Thyroid gland (tissue), 4 donors: ENCODE measurements around the gene PRRT3. TPM values are rescaled to one million over a fixed set of nuclear protein-coding genes. Genes with fewer than 3 reads are reported as not detected.

Experiments
- DNase-seq, 2 donors: peaks; one replicate each; pipeline ENCODE4 v3.0.0-alpha.2; 2019
- H3K27ac ChIP-seq, 3 donors: fragments of 200-600 bp; sonication (generic); 1 replicate in 2 of 3; 2 replicates in 1 of 3; pipeline ENCODE4 v1.5.1; 2016 to 2019; ENCODE audit warnings: mild to moderate bottlenecking in 1 of 3, moderate library complexity in 1 of 3
- H3K27me3 ChIP-seq: fragments of 200-600 bp; sonication (generic); one replicate; pipeline ENCODE4 v1.5.1; 2019
- H3K36me3 ChIP-seq, 2 donors: fragments of 200-600 bp; sonication (generic); one replicate each; pipeline ENCODE4 v1.5.1; 2016 to 2019
- H3K4me1 ChIP-seq, 2 donors: fragments of 200-600 bp; sonication (generic); one replicate each; pipeline ENCODE4 v1.5.1; 2017 to 2019
- H3K4me3 ChIP-seq, 3 donors: fragments of 200-600 bp; sonication (generic); replicated peaks in 1 of 3; 1 replicate in 2 of 3; 2 replicates in 1 of 3; pipeline ENCODE4 v1.5.1; 2016; ENCODE audit warnings: mild to moderate bottlenecking in 1 of 3
- H3K9me3 ChIP-seq: fragments of 200-600 bp; sonication (generic); one replicate; pipeline ENCODE4 v1.5.1; 2017
- POLR2A ChIP-seq, 2 donors: fragments of 450-650 bp; IDR thresholded peaks; one replicate each; pipeline ENCODE4 v1.6.1; 2017; ENCODE audit warnings: antibody characterized with exemption in 2 of 2, mild to moderate bottlenecking in 2 of 2, moderate library complexity in 1 of 2
- WGBS, 2 donors: methylation state at CpG; one replicate each; pipeline ENCODE4 v1.1.5; 2017; 5-methylcytosine and 5-hydroxymethylcytosine counted together
- intact Hi-C: fragments of 100-400 bp; cut with DNase I; formaldehyde crosslinking; loops from one replicate; pipeline ENCODE4 v1.15.1; 2023
- total RNA-seq, 4 donors: library from RNA; depleted of rRNA; stranded (reverse); fragments of >200 nt; gene quantifications; one replicate each; pipeline ENCODE4 v1.2.3, GENCODE V29; 2016
- TF ChIP-seq, protein P1 (sequence below), 6 experiments: fragments of 200-600 bp in 3 of 6; fragments of 450-650 bp in 3 of 6; sonication (generic) in 3 of 6; IDR thresholded peaks; one replicate each; pipeline ENCODE4 v1.5.1; 2016 to 2019; ENCODE audit warnings: antibody characterized with exemption in 6 of 6, mild to moderate bottlenecking in 2 of 6, inconsistent platforms in 1 of 6, moderate library complexity in 1 of 6

Gene PRRT3
- total RNA-seq, 4 donors from 2014 or later: 2.8 to 8.5 (median 6.6) TPM

DNA sequence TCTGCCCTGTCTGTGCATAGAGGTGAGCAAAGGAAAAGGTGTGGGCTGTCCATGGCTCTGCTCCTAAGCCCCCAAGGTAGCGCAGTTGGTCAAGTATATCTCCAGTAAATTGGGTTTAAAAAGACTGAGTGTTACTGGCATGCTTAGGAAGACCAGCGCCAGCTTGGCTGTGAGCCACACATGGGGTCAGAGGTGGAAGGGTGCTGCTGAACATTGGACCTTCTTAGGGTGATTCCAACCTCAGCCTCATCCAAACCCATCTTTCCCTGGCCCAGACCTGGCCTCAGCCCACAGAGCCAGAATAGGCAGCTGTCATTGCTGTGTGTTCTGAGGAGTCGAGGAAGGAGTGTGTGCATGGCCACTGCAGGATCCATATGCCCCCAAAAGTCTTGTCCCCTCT, 43.9 kb downstream of the PRRT3 start:
- H3K4me1 ChIP-seq: peaks cover 3 to 7% of the 10 kb centered on the region in 2 donors
- WGBS, 2 donors: 91 to 96% methylated on average over 3 of the region's 3 CpGs
- H3K4me3 ChIP-seq: no peak overlapping the region
- no peaks in the 10 kb centered on the region for H3K9me3 ChIP-seq
- H3K36me3 ChIP-seq: no peaks in the 10 kb centered on the region
- no peak overlapping the region for H3K27ac ChIP-seq
- intact Hi-C loops: no loop called here
- no peaks in the 10 kb centered on the region for H3K27me3 ChIP-seq
- no peak for DNase-seq
- TF ChIP-seq POLR2A (IDR thresholded peaks at IDR 0.05): no peak
- TF ChIP-seq, protein P1, sequence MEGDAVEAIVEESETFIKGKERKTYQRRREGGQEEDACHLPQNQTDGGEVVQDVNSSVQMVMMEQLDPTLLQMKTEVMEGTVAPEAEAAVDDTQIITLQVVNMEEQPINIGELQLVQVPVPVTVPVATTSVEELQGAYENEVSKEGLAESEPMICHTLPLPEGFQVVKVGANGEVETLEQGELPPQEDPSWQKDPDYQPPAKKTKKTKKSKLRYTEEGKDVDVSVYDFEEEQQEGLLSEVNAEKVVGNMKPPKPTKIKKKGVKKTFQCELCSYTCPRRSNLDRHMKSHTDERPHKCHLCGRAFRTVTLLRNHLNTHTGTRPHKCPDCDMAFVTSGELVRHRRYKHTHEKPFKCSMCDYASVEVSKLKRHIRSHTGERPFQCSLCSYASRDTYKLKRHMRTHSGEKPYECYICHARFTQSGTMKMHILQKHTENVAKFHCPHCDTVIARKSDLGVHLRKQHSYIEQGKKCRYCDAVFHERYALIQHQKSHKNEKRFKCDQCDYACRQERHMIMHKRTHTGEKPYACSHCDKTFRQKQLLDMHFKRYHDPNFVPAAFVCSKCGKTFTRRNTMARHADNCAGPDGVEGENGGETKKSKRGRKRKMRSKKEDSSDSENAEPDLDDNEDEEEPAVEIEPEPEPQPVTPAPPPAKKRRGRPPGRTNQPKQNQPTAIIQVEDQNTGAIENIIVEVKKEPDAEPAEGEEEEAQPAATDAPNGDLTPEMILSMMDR (IDR thresholded peaks at IDR 0.05): no peak

DNA sequence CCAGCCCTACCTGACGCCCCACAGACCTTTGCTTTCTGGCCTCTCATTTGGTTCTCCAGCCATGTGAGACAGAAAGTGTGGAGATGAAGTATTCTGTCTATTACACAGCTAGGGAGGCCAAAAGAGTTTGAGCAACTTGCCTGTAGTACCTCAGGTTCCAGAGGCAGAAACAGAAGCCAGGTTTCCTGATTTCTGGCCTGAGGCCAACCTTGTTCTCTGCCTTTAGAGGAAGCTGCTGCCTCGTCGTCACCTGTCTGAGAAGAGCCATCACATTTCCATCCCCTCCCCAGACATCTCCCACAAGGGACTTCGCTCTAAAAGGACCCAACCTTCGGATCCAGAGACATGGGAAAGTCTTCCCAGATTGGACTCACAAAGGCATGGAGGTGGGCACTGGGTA, 45.7 kb downstream of the PRRT3 start:
- H3K4me1 ChIP-seq: peaks cover 16 to 21% of the 10 kb centered on the region in 2 donors
- no peak overlapping the region for H3K27ac ChIP-seq
- H3K9me3 ChIP-seq: no peaks in the 10 kb centered on the region
- no peak for TF ChIP-seq POLR2A (IDR thresholded peaks at IDR 0.05)
- TF ChIP-seq, protein P1 (IDR thresholded peaks at IDR 0.05): no peak
- H3K4me3 ChIP-seq: no peak overlapping the region
- intact Hi-C loops: no loop called here
- no peaks in the 10 kb centered on the region for H3K27me3 ChIP-seq
- no peak for DNase-seq
- H3K36me3 ChIP-seq: no peaks in the 10 kb centered on the region
- WGBS, 2 donors: 89 to 92% methylated on average over 5 of the region's 5 CpGs

DNA sequence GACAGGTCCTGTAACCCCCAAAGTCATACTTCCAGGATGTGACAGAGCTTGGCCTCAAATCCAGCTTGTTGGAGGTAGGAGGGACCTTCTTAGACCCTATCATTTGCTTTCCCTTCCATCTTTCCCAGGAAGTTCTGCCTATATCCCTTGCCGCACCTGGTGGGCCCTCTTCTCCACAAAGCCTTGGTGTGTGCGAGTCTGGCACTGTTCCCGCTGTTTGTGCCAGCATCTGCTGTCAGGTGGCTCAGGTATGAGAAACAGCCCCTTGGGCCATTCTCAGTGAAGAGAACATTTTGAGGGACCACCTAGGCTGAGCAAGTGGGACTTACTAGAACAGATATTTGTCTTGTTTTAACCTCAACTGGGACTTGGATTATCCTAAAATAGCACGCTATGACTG, 48.3 kb downstream of the PRRT3 start:
- Histone ChIP-seq H3K9me3 (no peaks in the 10 kb centered on the region), H3K4me3 (no peak overlapping the region), H3K4me1 (peaks cover 16 to 21% of the 10 kb centered on the region in 2 donors), H3K36me3 (no peaks in the 10 kb centered on the region), H3K27ac (no peak overlapping the region), H3K27me3 (no peaks in the 10 kb centered on the region)
- 81 to 84% methylated on average over 4 of the region's 4 CpGs for WGBS, 2 donors
- no peak for TF ChIP-seq POLR2A (IDR thresholded peaks at IDR 0.05)
- TF ChIP-seq, protein P1 (IDR thresholded peaks at IDR 0.05): no peak
- peak in 1 of 2 donors; percentile 17 for DNase-seq
- intact Hi-C loops: no loop called here

DNA sequence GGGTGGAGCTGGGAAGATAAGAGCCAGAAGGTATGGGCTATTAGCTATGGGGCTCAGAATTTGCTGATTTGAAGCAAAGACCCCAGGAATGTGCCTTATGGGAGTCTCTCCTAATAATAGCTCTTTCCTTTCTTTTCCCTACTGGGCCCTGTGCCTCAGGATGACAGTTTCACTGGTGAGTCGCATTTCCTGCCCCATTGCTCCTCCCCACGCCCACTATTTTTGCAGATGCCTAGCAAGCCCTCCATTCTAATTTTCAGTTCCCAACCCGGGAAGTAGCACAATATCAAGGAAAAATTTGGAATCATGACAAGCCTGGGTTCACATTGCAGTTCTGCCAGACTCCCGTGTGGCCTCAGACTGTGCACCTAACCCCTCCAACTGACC, 49.0 kb downstream of the PRRT3 start:
- TF ChIP-seq, protein P1 (IDR thresholded peaks at IDR 0.05): no peak
- no peak for TF ChIP-seq POLR2A (IDR thresholded peaks at IDR 0.05)
- peak overlapping the region; percentile 40 to 68 (median 50) for H3K27ac ChIP-seq
- no peaks in the 10 kb centered on the region for H3K36me3 ChIP-seq
- H3K4me3 ChIP-seq: peak overlapping the region; percentile 26 to 52 (median 39)
- H3K27me3 ChIP-seq: no peaks in the 10 kb centered on the region
- H3K9me3 ChIP-seq: no peaks in the 10 kb centered on the region
- DNase-seq: peak; percentile 6 to 29
- WGBS, 2 donors: 21 to 29% methylated on average over 4 of the region's 4 CpGs
- intact Hi-C loops: no loop called here
- peaks cover 16 to 21% of the 10 kb centered on the region in 2 donors for H3K4me1 ChIP-seq

DNA sequence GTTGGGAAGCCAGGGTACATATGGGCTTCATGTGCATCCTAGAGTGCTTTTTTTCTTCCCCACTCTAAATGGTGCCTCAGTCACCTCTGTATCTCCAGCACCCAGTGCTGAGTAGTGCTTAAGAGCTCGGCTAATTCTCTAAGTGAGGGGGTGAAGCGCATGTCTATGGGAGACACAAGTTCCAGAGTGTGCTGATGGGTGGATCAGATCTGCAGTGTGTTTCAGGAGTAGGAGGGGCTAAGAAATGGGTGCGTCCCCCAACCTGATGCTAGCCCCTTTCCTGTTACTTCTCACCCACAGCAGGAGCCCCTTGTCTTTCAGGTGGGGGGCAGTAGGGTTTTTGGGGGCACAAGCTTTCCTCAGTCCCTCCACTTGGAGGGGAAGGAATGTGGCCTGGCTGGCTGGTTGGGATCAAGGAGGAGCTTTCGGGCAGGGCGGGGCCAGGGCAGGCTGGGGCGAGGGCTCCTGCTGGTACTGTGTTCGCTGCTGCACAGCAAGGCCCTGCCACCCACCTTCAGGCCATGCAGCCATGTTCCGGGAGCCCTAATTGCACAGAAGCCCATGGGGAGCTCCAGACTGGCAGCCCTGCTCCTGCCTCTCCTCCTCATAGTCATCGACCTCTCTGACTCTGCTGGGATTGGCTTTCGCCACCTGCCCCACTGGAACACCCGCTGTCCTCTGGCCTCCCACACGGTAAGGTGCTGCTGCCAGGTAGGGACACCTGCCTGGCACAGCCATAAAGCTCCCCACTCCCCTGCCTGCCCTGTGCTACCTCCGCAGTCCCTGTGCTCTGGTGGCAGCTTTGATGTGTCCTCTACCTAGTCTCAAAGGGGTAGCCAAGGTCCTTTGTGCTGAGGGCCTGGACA, 49.6 kb downstream of the PRRT3 start, which contains the start of gene IL17RE:
IL17RE (plus strand) TSS at position 477 of the 866 bp plus-strand sequence; CDS start at position 562, 85 bp downstream.
- Histone ChIP-seq H3K27me3 (no peaks in the 10 kb centered on the region), H3K4me3 (peak within 1 kb of the TSS; percentile 26 to 52 (median 39)), H3K36me3 (no peaks in the 10 kb centered on the region), H3K27ac (peak within 1 kb of the TSS; percentile 40 to 68 (median 50)), H3K9me3 (no peaks in the 10 kb centered on the region), H3K4me1 (peaks cover 16 to 21% of the 10 kb centered on the region in 2 donors)
- 14 to 37% methylated on average over 8 of the region's 13 CpGs for WGBS, 2 donors
- TF ChIP-seq POLR2A (IDR thresholded peaks at IDR 0.05): peak in 1 of 2 donors; percentile 58
- TF ChIP-seq, protein P1 (IDR thresholded peaks at IDR 0.05): no peak
- peak; percentile 69 to 77 for DNase-seq
- intact Hi-C loops: no loop called here
